ENCODE results near the gene KLHL35. TPM values are rescaled to one million over a fixed set of nuclear protein-coding genes. Genes with fewer than 3 reads are reported as not detected.

Gene KLHL35
- total and polyA plus RNA-seq, 2 donors from 2014 or later, result 0.26 to 1.8 TPM

DNA sequence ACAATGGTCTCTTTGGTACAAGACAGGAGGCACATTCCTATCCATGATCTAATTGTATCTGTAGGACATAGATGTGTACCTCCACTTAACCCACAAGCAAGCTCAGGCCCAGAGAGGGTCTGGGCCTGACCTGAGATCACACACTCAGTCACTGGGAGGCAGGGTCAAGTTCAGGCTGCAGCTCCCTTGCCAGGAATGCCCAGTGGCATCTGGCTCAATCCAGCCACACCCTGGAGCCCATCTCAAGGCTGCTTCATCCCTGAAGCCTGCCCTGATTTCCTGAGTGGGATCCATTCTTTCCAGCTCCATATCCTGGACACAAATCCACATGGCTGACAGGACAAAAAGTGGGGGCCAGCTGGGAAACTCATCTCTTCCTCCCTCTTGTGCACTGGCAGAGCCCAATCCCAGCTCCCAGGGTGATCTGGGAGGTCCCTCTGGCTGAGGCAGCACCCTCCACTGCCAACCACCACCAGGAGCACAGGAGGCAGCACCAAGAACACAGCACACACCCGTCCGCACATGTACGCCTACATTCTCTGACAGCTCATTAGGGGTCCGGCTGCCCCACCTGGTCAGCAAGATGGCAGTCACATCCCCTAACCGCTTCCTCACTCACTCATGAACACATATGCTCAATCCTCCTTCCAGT, 39.2 kb upstream of the KLHL35 start:
- DNase-seq, result peak in 1 of 5 donors; percentile 65
- H3K4me1 ChIP-seq (ENCODE audit: control insufficient read depth in 2 of 3, insufficient read depth in 2 of 3, low read depth in 1 of 3, low read length in 3 of 3), result peaks cover 0 to 30% (median 4%) of the 10 kb centered on the region in 3 donors
- no peaks in the 10 kb centered on the region for H3K9me3 ChIP-seq (ENCODE audit: control insufficient read depth in 2 of 3, insufficient read depth in 1 of 3, low read length in 3 of 3)
- no peaks in the 10 kb centered on the region for H3K27me3 ChIP-seq (ENCODE audit: control insufficient read depth, insufficient read depth, low read length)
- H3K4me3 ChIP-seq (ENCODE audit: low read length in 3 of 3), result no peak overlapping the region
- no peak overlapping the region for H3K27ac ChIP-seq (ENCODE audit: low read depth in 2 of 2, low read length in 2 of 2)
- FAIRE-seq, result no peak
- no peak overlapping the region for H3K9ac ChIP-seq (ENCODE audit: low read length in 3 of 3)
- no peak for TF ChIP-seq CTCF (IDR thresholded peaks at IDR 0.05; ENCODE audit: borderline replicate concordance, extremely low read depth, insufficient read depth)
- H3K36me3 ChIP-seq (ENCODE audit: control insufficient read depth in 2 of 3, insufficient read depth in 3 of 3, low read length in 3 of 3), result no peaks in the 10 kb centered on the region
- intact Hi-C loops (cut with DNase I), result no loop called here

GRCh38 chr11:75471176-75471973, 38.4 kb upstream of the KLHL35 start:
- intact Hi-C loops (cut with DNase I), result no loop called here
- no peak for TF ChIP-seq CTCF (IDR thresholded peaks at IDR 0.05; ENCODE audit: borderline replicate concordance, extremely low read depth, insufficient read depth)
- Histone ChIP-seq H3K27me3 (ENCODE audit: control insufficient read depth, insufficient read depth, low read length) (no peaks in the 10 kb centered on the region), H3K4me3 (ENCODE audit: low read length in 3 of 3) (no peak overlapping the region), H3K4me1 (ENCODE audit: control insufficient read depth in 2 of 3, insufficient read depth in 2 of 3, low read depth in 1 of 3, low read length in 3 of 3) (peaks cover 0 to 35% (median 10%) of the 10 kb centered on the region in 3 donors), H3K9me3 (ENCODE audit: control insufficient read depth in 2 of 3, insufficient read depth in 1 of 3, low read length in 3 of 3) (no peaks in the 10 kb centered on the region), H3K27ac (ENCODE audit: low read depth in 2 of 2, low read length in 2 of 2) (no peak overlapping the region), H3K36me3 (ENCODE audit: control insufficient read depth in 2 of 3, insufficient read depth in 3 of 3, low read length in 3 of 3) (no peaks in the 10 kb centered on the region), H3K9ac (ENCODE audit: low read length in 3 of 3) (no peak overlapping the region)
- FAIRE-seq (no peak), DNase-seq (peak in 4 of 5 donors; percentile 38 to 72 (median 62))

DNA sequence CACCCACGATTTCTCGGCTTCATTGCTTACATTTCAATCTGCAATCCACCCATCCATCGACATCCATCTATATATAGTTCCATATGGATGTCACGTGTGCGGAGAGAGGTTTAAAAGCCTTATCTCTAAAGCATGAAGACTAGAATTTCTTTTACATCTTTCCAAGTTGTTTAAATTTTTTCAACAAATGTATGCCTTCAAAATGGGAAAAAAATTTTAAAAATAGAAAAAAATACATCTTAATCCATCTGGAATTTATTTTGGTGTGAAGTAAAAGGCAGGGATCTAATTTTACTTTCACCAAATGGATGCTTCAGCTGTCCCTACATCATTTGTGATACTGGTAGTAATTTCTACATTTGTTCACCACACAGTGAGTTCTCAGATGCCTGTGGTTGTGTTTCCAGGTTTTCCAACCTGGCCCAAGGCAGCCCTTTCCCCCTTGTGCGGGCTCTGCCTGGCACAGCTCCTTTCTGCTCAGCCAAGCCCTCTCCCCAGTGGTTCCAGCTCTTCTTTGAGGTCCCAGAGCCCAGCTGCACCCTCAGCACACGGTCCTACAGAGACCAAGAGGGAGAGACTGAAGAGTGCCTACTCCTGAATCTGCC, 37.6 kb upstream of the KLHL35 start:
- FAIRE-seq, result no peak
- H3K4me3 ChIP-seq (ENCODE audit: low read length in 3 of 3), result no peak overlapping the region

More for the DNA sequence above, 37.6 kb upstream of the KLHL35 start:
- DNase-seq, result peak in 1 of 5 donors; percentile 5
- Histone ChIP-seq H3K27ac (ENCODE audit: low read depth in 2 of 2, low read length in 2 of 2) (no peak overlapping the region), H3K4me1 (ENCODE audit: control insufficient read depth in 2 of 3, insufficient read depth in 2 of 3, low read depth in 1 of 3, low read length in 3 of 3) (peaks cover 0 to 37% (median 10%) of the 10 kb centered on the region in 3 donors), H3K27me3 (ENCODE audit: control insufficient read depth, insufficient read depth, low read length) (no peaks in the 10 kb centered on the region), H3K36me3 (ENCODE audit: control insufficient read depth in 2 of 3, insufficient read depth in 3 of 3, low read length in 3 of 3) (no peaks in the 10 kb centered on the region), H3K9ac (ENCODE audit: low read length in 3 of 3) (no peak overlapping the region), H3K9me3 (ENCODE audit: control insufficient read depth in 2 of 3, insufficient read depth in 1 of 3, low read length in 3 of 3) (no peaks in the 10 kb centered on the region)
- no peak for TF ChIP-seq CTCF (IDR thresholded peaks at IDR 0.05; ENCODE audit: borderline replicate concordance, extremely low read depth, insufficient read depth)
- intact Hi-C loops (cut with DNase I), result no loop called here
